Smooth muscle cell (in vitro differentiated cells): ENCODE measurements around the gene TYMP. TPM values are rescaled to one million over a fixed set of nuclear protein-coding genes. Genes with fewer than 3 reads are reported as not detected.

ENCODE experiments used
- DNase-seq: peaks from one replicate; lab custom pipeline; 2025; ENCODE audit not compliant: unreplicated experiment; lab: John Stamatoyannopoulos, UW
- H2AFZ ChIP-seq: fragments of 200-600 bp; sonication (generic); 2 replicates; pipeline ENCODE4 v1.6.0; 2016; ENCODE audit warnings: antibody characterized with exemption, low read depth, mild to moderate bottlenecking
- H3F3A ChIP-seq: fragments of 200-600 bp; sonication (generic); 2 replicates; pipeline ENCODE4 v1.6.0; 2017; ENCODE audit warnings: antibody characterized with exemption, low read depth
- H3K27ac ChIP-seq: fragments of 200-600 bp; sonication (generic); 2 replicates; pipeline ENCODE4 v1.5.1; 2016; ENCODE audit warnings: low read depth, mild to moderate bottlenecking
- H3K27me3 ChIP-seq: fragments of 200-600 bp; sonication (generic); 2 replicates; pipeline ENCODE4 v1.6.1; 2016; ENCODE audit warnings: low read depth, mild to moderate bottlenecking
- H3K36me3 ChIP-seq: fragments of 200-600 bp; sonication (generic); 2 replicates; pipeline ENCODE4 v1.5.1; 2016; ENCODE audit warnings: low read depth
- H3K4me1 ChIP-seq: fragments of 200-600 bp; sonication (generic); 2 replicates; pipeline ENCODE4 v1.5.1; 2016; ENCODE audit warnings: low read depth
- H3K4me2 ChIP-seq: fragments of 200-600 bp; sonication (generic); 2 replicates; pipeline ENCODE4 v1.6.0; 2016; ENCODE audit warnings: mild to moderate bottlenecking
- H3K4me3 ChIP-seq: fragments of 200-600 bp; sonication (generic); 2 replicates; pipeline ENCODE4 v1.5.1; 2016; ENCODE audit warnings: mild to moderate bottlenecking
- H3K79me2 ChIP-seq: fragments of 200-600 bp; sonication (generic); 2 replicates; pipeline ENCODE4 v1.6.0; 2016; ENCODE audit warnings: low read depth, mild to moderate bottlenecking
- H3K9ac ChIP-seq: fragments of 200-600 bp; sonication (generic); 2 replicates; pipeline ENCODE4 v1.6.0; 2016; ENCODE audit warnings: low read depth
- H3K9me3 ChIP-seq: fragments of 200-600 bp; sonication (generic); replicated peaks from 2 replicates; pipeline ENCODE4 v1.5.1; 2016; ENCODE audit warnings: low read depth
- H4K20me1 ChIP-seq: fragments of 200-600 bp; sonication (generic); 2 replicates; pipeline ENCODE4 v1.6.0; 2016; ENCODE audit warnings: low read depth
- CTCF ChIP-seq: fragments of 200-600 bp; sonication (generic); IDR thresholded peaks from 2 replicates; pipeline ENCODE4 v1.5.1; 2017; ENCODE audit warnings: borderline replicate concordance, mild to moderate bottlenecking, antibody characterized with exemption; ENCODE audit not compliant: insufficient read depth, poor library complexity, severe bottlenecking
- WGBS: methylation state at CpG from one replicate; pipeline ENCODE4 v1.1.7; 2016; ENCODE audit warnings: low lambda C conversion rate; 5-methylcytosine and 5-hydroxymethylcytosine counted together
- polyA plus RNA-seq: library from polyadenylated mRNA; unstranded; fragments of >200 nt; fragmentation: Nextera tagmentation; extraction: Ambion mirVana; gene quantifications from 2 replicates; pipeline ENCODE4 v1.2.1, GENCODE V29; 2016
- total RNA-seq: library from RNA; depleted of rRNA; stranded (reverse); fragments of >200 nt; gene quantifications from 2 replicates; pipeline ENCODE4 v1.2.3, GENCODE V29; 2014

TYMP gene
- total and polyA plus RNA-seq, 2 experiments from 2014 or later: 87.4 to 287 TPM

- WGBS: 89% methylated on average over 18 of the region's 18 CpGs
Observed at GRCh38 chr22:50527921-50528681, 1.7 kb downstream of the TYMP start.

GRCh38 chr22:50526834-50527801 is 2.7 kb downstream of the TYMP start:
- Histone ChIP-seq H3K9ac (peak overlapping the region; percentile 64), H3K27ac (peak overlapping the region; percentile 63), H2AFZ (no peak overlapping the region), H4K20me1 (peaks cover 33% of the 10 kb centered on the region), H3F3A (peaks cover 48% of the 10 kb centered on the region), H3K27me3 (no peaks in the 10 kb centered on the region), H3K4me2 (peak overlapping the region; percentile 98), H3K36me3 (no peaks in the 10 kb centered on the region), H3K4me3 (peak overlapping the region; percentile 79), H3K79me2 (peaks cover 10% of the 10 kb centered on the region), H3K4me1 (peaks cover 7% of the 10 kb centered on the region), H3K9me3 (no peaks in the 10 kb centered on the region)
- WGBS: 46% methylated on average over 29 of the region's 29 CpGs
- no peak for DNase-seq
- no peak for TF ChIP-seq CTCF

More at GRCh38 chr22:50527921-50528681, 1.7 kb downstream of the TYMP start:
- Histone ChIP-seq H4K20me1 (peaks cover 30% of the 10 kb centered on the region), H3F3A (peaks cover 57% of the 10 kb centered on the region), H3K79me2 (peaks cover 10% of the 10 kb centered on the region), H3K27me3 (no peaks in the 10 kb centered on the region), H3K27ac (peak overlapping the region; percentile 97), H3K36me3 (no peaks in the 10 kb centered on the region), H3K4me3 (no peak overlapping the region), H3K4me1 (peaks cover 17% of the 10 kb centered on the region), H2AFZ (no peak overlapping the region), H3K9ac (no peak overlapping the region), H3K9me3 (no peaks in the 10 kb centered on the region), H3K4me2 (peak overlapping the region; percentile 98)
- no peak for TF ChIP-seq CTCF
- DNase-seq: no peak

- H3K36me3 ChIP-seq: no peaks in the 10 kb centered on the region
- H3K27me3 ChIP-seq: no peaks in the 10 kb centered on the region
- peak overlapping the region; percentile 64 for H3K9ac ChIP-seq
- H3K9me3 ChIP-seq: no peaks in the 10 kb centered on the region
- H3K4me3 ChIP-seq: peak overlapping the region; percentile 79
- H3F3A ChIP-seq: peaks cover 46% of the 10 kb centered on the region
- peak; percentile 76 for TF ChIP-seq CTCF
- peaks cover 33% of the 10 kb centered on the region for H4K20me1 ChIP-seq
- no peak overlapping the region for H2AFZ ChIP-seq
- peak overlapping the region; percentile 98 for H3K4me2 ChIP-seq
- WGBS: 2% methylated on average over 43 of the region's 77 CpGs
- peaks cover 4% of the 10 kb centered on the region for H3K4me1 ChIP-seq
- peaks cover 10% of the 10 kb centered on the region for H3K79me2 ChIP-seq
- peak overlapping the region; percentile 63 for H3K27ac ChIP-seq
- peak; percentile 81 for DNase-seq
Observed at GRCh38 chr22:50526108-50526833, 3.5 kb downstream of the TYMP start.
